Stimulated activated naive B cell treated with anti-CD40 and anti-IgM and Interleukin-4, amounts not matched to agents 10 μg/mL and 1 μg/mL and 100 μg/mL, for 72 hours (primary cell): Measurements from ENCODE around the gene CBFA2T3.

ENCODE experiments used
- ATAC-seq, 2 donors: fragments of 150-1000 bp; cut with Tn5 transposase; replicated peaks; 2 replicates each; pipeline ENCODE4 v1.10.0; 2021; ENCODE audit warnings: moderate library complexity in 1 of 2
- DNase-seq: peaks from one replicate; pipeline ENCODE4 v3.0.0; 2021
- H3K27ac Mint-ChIP-seq: one replicate; pipeline ENCODE4 v1.8.0; 2022; ENCODE audit warnings: mild to moderate bottlenecking, mixed read lengths
- H3K27me3 Mint-ChIP-seq, 2 donors: one replicate each; pipeline ENCODE4 v1.8.0; 2022; ENCODE audit warnings: mixed read lengths in 2 of 2
- H3K36me3 Mint-ChIP-seq, 2 donors: one replicate each; pipeline ENCODE4 v1.8.0; 2022; ENCODE audit warnings: mixed read lengths in 2 of 2, mild to moderate bottlenecking in 1 of 2
- H3K4me1 Mint-ChIP-seq, 2 donors: one replicate each; pipeline ENCODE4 v1.8.0; 2022; ENCODE audit warnings: mixed read lengths in 2 of 2, mild to moderate bottlenecking in 1 of 2
- H3K4me3 Mint-ChIP-seq, 2 donors: one replicate each; pipeline ENCODE4 v1.8.0; 2022; ENCODE audit warnings: mild to moderate bottlenecking in 2 of 2, mixed read lengths in 2 of 2, moderate library complexity in 1 of 2
- H3K9me3 Mint-ChIP-seq, 2 donors: one replicate each; pipeline ENCODE4 v1.8.0; 2022; ENCODE audit warnings: mixed read lengths in 2 of 2, mild to moderate bottlenecking in 1 of 2

The CBFA2T3 gene

GRCh38 chr16:88912556-88912955, 64.5 kb downstream of the CBFA2T3 start:
- peak overlapping the region; percentile 60 for H3K27ac Mint-ChIP-seq

DNA sequence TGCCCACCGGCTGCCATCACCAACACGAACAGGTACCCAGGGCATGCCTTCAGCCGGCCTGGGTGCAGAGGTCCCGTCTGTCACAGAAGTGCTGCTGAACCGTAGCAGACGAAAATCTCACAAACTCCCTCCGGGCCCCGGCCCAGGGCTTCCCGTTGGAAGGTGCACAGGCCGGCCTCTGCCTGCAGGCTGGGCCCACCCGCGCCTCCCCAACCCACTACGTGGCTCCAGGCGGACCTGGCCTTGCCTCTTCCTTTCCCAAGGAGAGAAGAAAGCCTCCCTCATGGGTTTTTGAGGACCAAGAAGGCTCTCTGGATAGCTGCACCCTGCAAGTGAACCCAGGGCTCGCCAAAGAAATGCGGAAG, 65.1 kb downstream of the CBFA2T3 start:
- Mint-ChIP-seq H3K4me1 (peaks cover 45 to 64% of the 10 kb centered on the region in 2 donors), H3K27ac (no peak overlapping the region), H3K4me3 (no peak overlapping the region), H3K27me3 (no peaks in the 10 kb centered on the region), H3K36me3 (peaks cover 24 to 49% of the 10 kb centered on the region in 2 donors), H3K9me3 (peaks cover 0 to 3% of the 10 kb centered on the region in 2 donors)
- DNase-seq (no peak), ATAC-seq (no peak)

More at GRCh38 chr16:88912556-88912955, 64.5 kb downstream of the CBFA2T3 start:
- DNase-seq (no peak), ATAC-seq (no peak)
- Mint-ChIP-seq H3K4me1 (peaks cover 48 to 68% of the 10 kb centered on the region in 2 donors), H3K27me3 (no peaks in the 10 kb centered on the region), H3K9me3 (peaks cover 0 to 3% of the 10 kb centered on the region in 2 donors), H3K36me3 (peaks cover 26 to 51% of the 10 kb centered on the region in 2 donors), H3K4me3 (peak overlapping the region in 1 of 2 donors; percentile 35)

- peaks cover 0 to 3% of the 10 kb centered on the region in 2 donors for H3K9me3 Mint-ChIP-seq
- peak overlapping the region in 1 of 2 donors; percentile 30 for H3K4me3 Mint-ChIP-seq
- ATAC-seq (peak; percentile 70 to 73), DNase-seq (no peak)
- H3K36me3 Mint-ChIP-seq: peaks cover 20 to 45% of the 10 kb centered on the region in 2 donors
- H3K27me3 Mint-ChIP-seq: no peaks in the 10 kb centered on the region
- H3K4me1 Mint-ChIP-seq: peaks cover 42 to 61% of the 10 kb centered on the region in 2 donors
- H3K27ac Mint-ChIP-seq: peak overlapping the region; percentile 81
Measured at GRCh38 chr16:88911136-88911945, 65.7 kb downstream of the CBFA2T3 start.

GRCh38 chr16:88910284-88911135, 66.5 kb downstream of the CBFA2T3 start:
- Mint-ChIP-seq H3K27ac (peak overlapping the region; percentile 81), H3K4me3 (no peak overlapping the region), H3K27me3 (no peaks in the 10 kb centered on the region), H3K4me1 (peaks cover 38 to 62% of the 10 kb centered on the region in 2 donors), H3K36me3 (peaks cover 18 to 42% of the 10 kb centered on the region in 2 donors), H3K9me3 (peaks cover 0 to 3% of the 10 kb centered on the region in 2 donors)
- ATAC-seq (no peak), DNase-seq (no peak)

DNA sequence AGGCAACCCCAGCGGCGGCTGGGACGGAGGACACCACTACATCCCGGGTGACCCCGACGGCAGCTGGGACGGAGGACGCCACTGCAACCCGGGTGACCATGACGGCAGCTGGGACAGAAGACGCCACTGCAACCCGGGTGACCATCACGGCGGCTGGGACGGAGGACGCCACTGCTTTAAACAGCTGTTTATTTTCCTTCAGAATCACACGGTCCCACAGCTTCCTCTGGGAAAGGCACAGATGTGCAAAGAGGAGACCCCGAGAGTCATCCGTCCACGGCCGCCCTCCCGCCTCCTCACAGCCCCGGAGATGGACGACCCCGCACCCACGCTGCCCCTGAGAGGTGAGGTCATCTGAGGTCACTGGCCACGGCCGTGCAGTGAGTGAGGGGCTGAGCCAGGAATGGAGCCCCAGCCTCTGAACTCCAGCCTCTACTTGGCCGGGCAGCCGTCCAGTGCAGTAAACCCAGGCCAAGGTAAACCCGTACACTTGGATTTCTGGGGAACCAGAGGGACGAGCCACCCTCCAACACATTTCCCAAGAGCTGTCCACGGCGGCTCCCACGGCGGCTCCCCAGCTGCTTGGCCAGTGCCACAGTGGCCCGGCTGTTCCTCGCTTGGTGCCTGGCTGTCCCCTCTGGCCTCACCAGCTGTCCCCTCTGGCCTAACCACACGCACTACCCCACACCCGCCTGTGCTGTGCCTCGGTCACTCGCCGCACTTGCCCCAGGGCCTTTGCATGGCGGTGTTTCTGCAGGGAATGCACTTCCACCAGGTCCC, 67.4 kb downstream of the CBFA2T3 start:
- Mint-ChIP-seq H3K36me3 (peaks cover 18 to 46% of the 10 kb centered on the region in 2 donors), H3K4me3 (no peak overlapping the region), H3K4me1 (peaks cover 43 to 70% of the 10 kb centered on the region in 2 donors), H3K27me3 (no peaks in the 10 kb centered on the region), H3K9me3 (peaks cover 0 to 3% of the 10 kb centered on the region in 2 donors), H3K27ac (no peak overlapping the region)
- DNase-seq (no peak), ATAC-seq (no peak)

DNA sequence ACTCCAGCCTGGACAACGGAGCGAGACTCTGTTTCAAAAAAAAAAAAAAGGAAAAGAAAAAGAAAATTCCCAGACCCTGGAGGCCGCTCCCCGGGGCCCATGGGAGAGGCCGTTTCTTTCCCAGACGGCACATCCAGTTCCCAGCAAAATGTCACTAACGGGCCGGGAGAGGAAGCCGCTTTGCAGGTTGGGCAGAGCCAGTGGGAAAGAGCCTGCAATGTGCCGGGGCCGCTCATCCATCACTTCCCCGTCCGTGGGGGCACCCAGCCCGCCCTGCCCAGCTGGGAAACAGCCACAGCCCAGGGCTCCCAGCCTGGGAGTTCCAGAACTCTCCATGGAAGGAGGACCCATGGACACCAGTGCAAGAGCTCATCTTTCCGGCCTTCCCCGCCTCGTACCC, 68.7 kb downstream of the CBFA2T3 start:
- peaks cover 38 to 60% of the 10 kb centered on the region in 2 donors for H3K4me1 Mint-ChIP-seq
- no peaks in the 10 kb centered on the region for H3K9me3 Mint-ChIP-seq
- no peaks in the 10 kb centered on the region for H3K27me3 Mint-ChIP-seq
- H3K4me3 Mint-ChIP-seq: no peak overlapping the region
- no peak for ATAC-seq
- DNase-seq: no peak
- peaks cover 12 to 36% of the 10 kb centered on the region in 2 donors for H3K36me3 Mint-ChIP-seq
- no peak overlapping the region for H3K27ac Mint-ChIP-seq

DNA sequence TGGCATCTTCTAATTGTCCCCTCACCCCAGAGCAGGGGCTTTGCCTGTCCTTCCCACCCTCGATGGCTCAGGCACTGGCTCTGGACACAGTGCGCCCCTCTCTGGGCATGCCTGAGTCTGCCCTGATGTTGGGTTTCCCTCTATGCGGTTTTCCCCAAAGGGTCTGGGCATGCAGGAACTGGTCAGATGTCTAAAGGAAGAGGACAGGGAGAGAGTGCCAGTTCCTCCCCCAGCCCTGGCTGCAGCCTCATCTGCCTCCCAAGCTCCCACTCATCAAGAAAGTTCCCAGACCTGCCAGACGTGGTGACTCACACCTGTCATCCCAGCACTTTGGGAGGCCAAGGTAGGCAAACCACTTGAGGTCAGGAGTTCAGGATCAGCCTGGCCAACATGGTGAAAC, 69.2 kb downstream of the CBFA2T3 start:
- Mint-ChIP-seq H3K36me3 (peaks cover 9 to 40% of the 10 kb centered on the region in 2 donors), H3K4me3 (no peak overlapping the region), H3K27me3 (no peaks in the 10 kb centered on the region), H3K27ac (peak overlapping the region; percentile 15), H3K4me1 (peaks cover 36 to 60% of the 10 kb centered on the region in 2 donors), H3K9me3 (no peaks in the 10 kb centered on the region)
- no peak for DNase-seq
- ATAC-seq: no peak

DNA sequence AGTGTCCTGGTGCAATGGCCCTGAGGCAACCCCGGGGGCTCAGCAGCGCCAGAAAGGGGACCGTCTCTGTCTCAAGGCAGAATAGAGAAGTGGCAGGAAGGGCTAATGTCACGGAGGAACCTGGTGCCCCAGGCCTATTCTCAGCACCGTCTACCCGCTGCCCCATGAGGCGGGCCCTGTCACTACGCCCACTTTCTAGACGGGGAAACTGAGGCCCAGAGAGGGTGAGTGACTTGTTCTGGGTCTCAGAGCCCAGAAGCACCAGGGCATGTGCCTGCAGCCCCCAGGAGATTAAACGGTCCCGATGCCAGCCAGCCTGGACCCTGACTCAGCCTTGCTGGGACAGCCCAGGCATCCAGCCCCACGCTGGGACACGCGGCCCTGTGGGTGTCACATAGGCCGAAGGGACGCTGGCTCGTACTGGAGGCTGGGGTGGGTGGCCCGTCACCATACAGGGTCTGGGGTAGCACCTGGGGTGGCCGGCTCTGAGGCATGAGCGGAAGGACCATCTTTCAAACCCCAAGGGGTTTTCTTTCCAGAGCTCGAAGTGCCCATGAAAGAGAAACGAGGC, 70.4 kb downstream of the CBFA2T3 start:
- Mint-ChIP-seq H3K9me3 (no peaks in the 10 kb centered on the region), H3K36me3 (peaks cover 4 to 34% of the 10 kb centered on the region in 2 donors), H3K4me3 (no peak overlapping the region), H3K4me1 (peaks cover 30 to 50% of the 10 kb centered on the region in 2 donors), H3K27me3 (no peaks in the 10 kb centered on the region), H3K27ac (no peak overlapping the region)
- ATAC-seq: no peak
- DNase-seq: no peak

DNA sequence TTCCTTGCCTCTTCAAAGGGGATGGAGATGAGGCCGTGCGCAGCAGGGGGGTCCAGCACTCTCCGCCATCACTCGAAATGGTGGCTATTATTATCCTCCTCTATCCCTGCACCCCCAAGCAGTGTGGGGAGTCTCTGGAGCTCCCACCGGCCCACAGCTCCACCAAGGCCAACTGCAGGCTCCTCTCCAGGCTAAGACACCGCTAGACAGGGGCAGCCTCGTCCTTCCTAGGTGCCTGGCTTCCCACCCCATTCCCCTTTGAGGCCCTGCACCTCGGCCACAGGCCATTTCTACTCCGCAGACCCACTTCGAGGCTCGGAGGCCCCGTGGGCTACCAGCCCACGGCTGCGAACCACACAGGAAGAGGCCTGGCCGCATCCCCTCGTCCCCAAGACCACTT, 71.0 kb downstream of the CBFA2T3 start:
- Mint-ChIP-seq H3K27ac (peak overlapping the region; percentile 81), H3K9me3 (no peaks in the 10 kb centered on the region), H3K4me1 (peaks cover 24 to 44% of the 10 kb centered on the region in 2 donors), H3K4me3 (no peak overlapping the region), H3K36me3 (peaks cover 6 to 29% of the 10 kb centered on the region in 2 donors), H3K27me3 (no peaks in the 10 kb centered on the region)
- ATAC-seq (no peak), DNase-seq (no peak)

GRCh38 chr16:88905563-88905962, 71.4 kb downstream of the CBFA2T3 start:
- no peaks in the 10 kb centered on the region for H3K27me3 Mint-ChIP-seq
- H3K36me3 Mint-ChIP-seq: peaks cover 8 to 29% of the 10 kb centered on the region in 2 donors
- ATAC-seq (peak; percentile 57 to 63), DNase-seq (no peak)
- H3K9me3 Mint-ChIP-seq: no peaks in the 10 kb centered on the region
- peaks cover 23 to 41% of the 10 kb centered on the region in 2 donors for H3K4me1 Mint-ChIP-seq
- H3K27ac Mint-ChIP-seq: peak overlapping the region; percentile 25
- no peak overlapping the region for H3K4me3 Mint-ChIP-seq

DNA sequence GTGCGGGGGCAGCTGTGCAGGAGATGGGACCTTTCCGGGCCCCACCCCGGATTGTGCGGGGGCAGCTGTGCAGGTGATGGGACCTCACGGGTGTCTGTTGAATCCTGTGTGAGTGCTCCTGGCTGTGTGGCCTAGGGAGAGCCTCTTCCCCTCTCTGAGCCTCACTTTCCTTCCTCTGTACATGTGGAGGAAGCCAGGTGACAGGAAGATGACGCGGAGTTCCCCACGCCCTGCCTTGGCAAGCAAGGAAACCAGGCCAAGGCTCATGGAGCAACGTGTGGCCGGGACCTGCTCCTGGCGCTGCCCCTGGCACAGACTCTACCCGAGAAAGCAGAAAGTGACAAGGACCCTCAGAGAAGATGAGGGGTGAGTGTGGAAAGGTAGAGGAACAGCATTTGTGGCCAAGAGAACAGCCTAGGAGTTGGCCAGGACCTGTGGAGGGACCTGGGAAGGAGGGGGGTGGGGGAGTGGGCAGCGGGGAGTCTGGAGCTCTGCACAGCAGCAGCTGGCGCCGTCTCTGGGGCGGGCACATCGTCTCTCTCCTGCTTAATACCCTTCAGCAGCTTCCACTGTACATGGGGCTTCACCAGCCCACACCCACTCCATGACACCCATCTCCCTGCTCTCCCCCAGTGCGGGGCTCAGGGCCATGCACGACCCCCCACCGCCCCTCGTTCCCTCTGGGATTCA, 72.2 kb downstream of the CBFA2T3 start:
- H3K27me3 Mint-ChIP-seq: no peaks in the 10 kb centered on the region
- peaks cover 16 to 33% of the 10 kb centered on the region in 2 donors for H3K4me1 Mint-ChIP-seq

DNA sequence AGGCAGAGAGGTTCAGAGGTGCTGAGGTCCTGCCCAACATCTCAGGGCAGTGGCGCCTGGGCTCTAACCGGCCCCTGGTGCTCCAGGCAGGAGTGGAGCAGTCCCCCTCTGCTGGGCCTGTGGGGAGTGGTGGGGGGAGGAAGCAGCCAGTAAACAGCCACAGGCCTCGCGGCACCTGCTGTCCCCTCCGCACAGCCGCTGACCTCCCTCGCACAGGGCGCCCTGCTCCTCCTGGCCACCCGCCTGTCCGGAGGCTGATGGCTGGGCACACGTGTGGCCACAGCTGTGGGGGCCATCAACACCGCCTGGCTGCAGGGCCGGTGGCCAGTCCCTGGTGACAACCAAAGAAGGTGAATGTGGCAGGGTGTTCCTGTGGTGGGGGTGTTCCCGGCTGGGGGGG, 73.7 kb downstream of the CBFA2T3 start:
- peaks cover 10 to 25% of the 10 kb centered on the region in 2 donors for H3K36me3 Mint-ChIP-seq
- no peak for ATAC-seq
- peaks cover 13 to 31% of the 10 kb centered on the region in 2 donors for H3K4me1 Mint-ChIP-seq
- H3K27ac Mint-ChIP-seq: peak overlapping the region; percentile 65
- H3K9me3 Mint-ChIP-seq: no peaks in the 10 kb centered on the region
- DNase-seq: no peak
- no peak overlapping the region for H3K4me3 Mint-ChIP-seq
- no peaks in the 10 kb centered on the region for H3K27me3 Mint-ChIP-seq

More for the DNA sequence above, 72.2 kb downstream of the CBFA2T3 start:
- DNase-seq (no peak), ATAC-seq (peak in 1 of 2 donors; percentile 8)
- no peak overlapping the region for H3K4me3 Mint-ChIP-seq
- H3K36me3 Mint-ChIP-seq: peaks cover 8 to 22% of the 10 kb centered on the region in 2 donors
- H3K27ac Mint-ChIP-seq: no peak overlapping the region
- H3K9me3 Mint-ChIP-seq: no peaks in the 10 kb centered on the region

DNA sequence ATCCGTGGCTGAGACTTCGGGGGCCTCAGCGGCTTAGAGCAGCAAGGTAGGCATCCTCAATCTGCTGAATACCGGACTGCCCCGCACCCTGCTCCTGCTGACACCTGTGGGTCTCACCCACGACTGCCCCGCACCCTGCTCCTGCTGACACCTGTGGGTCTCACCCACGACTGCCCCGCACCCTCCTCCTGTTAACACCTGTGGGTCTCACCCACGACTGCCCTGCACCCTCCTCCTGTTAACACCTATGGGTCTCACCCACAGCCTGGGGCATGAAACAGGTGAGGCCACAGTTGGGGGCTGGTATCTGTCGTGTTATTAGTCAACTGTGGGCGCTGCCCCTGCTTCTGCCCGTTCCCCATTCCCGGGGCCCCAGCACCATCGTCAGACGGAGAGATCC, 74.3 kb downstream of the CBFA2T3 start:
- Mint-ChIP-seq H3K27ac (peak overlapping the region; percentile 65), H3K36me3 (peaks cover 12 to 24% of the 10 kb centered on the region in 2 donors), H3K4me1 (peaks cover 11 to 26% of the 10 kb centered on the region in 2 donors), H3K4me3 (no peak overlapping the region), H3K27me3 (no peaks in the 10 kb centered on the region), H3K9me3 (no peaks in the 10 kb centered on the region)
- no peak for DNase-seq
- no peak for ATAC-seq
